Esophagus mucosa (tissue), 1 donor: ENCODE data around the gene AQP1. TPM values are rescaled to one million over a fixed set of nuclear protein-coding genes. Genes with fewer than 3 reads are reported as not detected.
A peak's percentile ranks its signal among the peaks of the same experiment; 100 is the strongest.

Experiments
- ATAC-seq: fragments of 200-7000 bp; cut with Tn5 transposase; one replicate; pipeline ENCODE4 v1.9.1; 2020
- total RNA-seq: library from RNA; stranded (reverse); gene quantifications from one replicate; pipeline ENCODE4 v1.2.4, GENCODE V29; 2023
- donor health status: DM: yes; HTN: yes; CAD: no.

AQP1 gene
- 42.3 TPM for total RNA-seq

DNA sequence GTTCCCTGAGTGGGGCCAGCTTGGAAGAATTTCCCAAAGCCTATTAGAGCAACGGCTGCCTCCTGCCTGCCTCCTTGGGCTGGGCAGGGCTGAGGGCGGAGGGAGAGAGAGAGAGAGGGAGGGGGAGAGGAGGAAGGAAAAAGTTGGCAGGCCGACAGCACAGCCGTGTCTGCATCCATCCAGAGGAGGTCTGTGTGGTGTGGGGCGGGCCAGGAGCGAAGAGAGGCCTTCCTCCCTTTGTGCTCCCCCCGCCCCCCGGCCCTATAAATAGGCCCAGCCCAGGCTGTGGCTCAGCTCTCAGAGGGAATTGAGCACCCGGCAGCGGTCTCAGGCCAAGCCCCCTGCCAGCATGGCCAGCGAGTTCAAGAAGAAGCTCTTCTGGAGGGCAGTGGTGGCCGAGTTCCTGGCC, at the start of gene AQP1:
Gene AQP1 (plus strand): TSS at position 293 of the 409 bp plus-strand sequence. CDS start 57 bp downstream, at position 350.
- ATAC-seq = peak; percentile 38

GRCh38 chr7:30862995-30863705, 48.5 kb upstream of the AQP1 start:
- ATAC-seq = no peak

DNA sequence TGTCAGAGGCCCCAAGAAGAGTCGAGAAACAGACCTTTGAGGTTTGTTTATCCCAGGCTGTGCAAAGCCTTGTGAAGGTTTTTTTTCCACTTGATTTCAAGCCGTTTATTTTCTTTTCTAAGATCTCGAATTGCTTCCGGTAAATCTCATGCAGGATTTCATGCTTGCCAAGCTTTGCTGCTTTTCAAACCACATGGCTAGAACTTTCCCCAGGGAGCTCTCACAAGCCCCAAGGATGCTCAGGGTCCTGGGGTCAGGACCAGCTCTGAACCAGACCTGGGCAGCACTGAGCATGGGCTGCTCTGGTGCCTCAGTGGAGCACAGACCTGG, 48.0 kb upstream of the AQP1 start:
- no peak for ATAC-seq

- ATAC-seq = no peak
These were observed 47.6 kb upstream of the AQP1 start for GRCh38 chr7:30864101-30864500.

GRCh38 chr7:30865076-30865475, 46.6 kb upstream of the AQP1 start:
- ATAC-seq = no peak

DNA sequence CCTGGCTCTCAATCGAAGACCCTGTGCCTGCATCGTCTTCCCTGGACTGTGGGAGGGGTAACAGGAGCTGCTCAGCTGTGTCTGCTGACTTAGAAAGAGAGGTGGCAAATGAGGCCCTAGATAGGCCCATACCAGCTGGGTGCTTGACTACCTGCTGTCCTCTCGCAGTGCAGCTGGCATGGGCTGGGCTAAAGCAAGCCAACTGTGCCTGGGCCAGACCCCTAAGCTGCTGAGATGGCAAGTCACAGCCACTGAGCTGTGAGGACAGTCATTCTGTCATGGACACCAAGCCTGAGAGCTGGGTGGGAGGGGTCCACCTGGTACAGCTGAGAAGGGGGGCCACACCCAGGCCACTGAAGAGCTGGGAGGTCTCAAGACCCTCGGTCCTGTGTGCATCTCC, 45.8 kb upstream of the AQP1 start:
- ATAC-seq = no peak

DNA sequence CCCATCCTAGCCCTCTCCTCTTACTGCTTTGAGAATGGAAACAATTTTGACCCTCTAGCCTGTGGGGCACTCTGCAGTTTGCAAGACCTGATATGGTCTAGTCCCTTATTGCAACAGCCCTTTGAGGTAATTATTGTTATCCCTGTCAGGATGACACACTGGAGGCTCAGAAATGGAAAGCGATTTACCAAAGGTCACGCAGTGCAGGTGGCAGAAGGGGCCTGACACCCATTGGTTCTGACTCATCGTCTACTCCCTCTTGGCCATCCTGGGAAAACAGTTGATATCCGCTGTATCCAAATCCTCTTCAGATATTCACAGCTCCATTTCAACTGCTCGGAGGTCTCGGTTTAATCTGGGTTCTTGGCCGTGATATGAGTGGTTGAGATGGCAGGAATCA, 44.7 kb upstream of the AQP1 start:
- ATAC-seq = no peak

DNA sequence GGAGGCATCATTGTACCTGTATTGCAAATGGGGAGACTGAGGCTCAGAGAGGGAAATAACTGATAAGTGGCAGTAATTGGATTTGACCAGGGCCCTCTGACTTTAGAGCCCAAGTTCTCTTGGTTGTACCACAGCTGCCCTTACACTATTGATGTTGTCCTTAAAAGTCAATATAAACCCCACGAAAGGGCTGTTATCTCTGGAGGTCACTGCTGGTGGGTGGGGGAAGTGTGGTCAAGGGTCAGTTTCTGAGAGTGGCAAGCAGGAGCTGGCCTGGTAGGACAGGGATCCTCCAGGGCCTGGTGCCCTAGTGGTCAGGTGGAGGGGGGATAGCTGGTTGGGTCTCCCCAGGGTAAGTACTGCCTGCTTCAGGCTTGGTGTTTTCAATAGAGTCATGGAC, 44.2 kb upstream of the AQP1 start:
- no peak for ATAC-seq

DNA sequence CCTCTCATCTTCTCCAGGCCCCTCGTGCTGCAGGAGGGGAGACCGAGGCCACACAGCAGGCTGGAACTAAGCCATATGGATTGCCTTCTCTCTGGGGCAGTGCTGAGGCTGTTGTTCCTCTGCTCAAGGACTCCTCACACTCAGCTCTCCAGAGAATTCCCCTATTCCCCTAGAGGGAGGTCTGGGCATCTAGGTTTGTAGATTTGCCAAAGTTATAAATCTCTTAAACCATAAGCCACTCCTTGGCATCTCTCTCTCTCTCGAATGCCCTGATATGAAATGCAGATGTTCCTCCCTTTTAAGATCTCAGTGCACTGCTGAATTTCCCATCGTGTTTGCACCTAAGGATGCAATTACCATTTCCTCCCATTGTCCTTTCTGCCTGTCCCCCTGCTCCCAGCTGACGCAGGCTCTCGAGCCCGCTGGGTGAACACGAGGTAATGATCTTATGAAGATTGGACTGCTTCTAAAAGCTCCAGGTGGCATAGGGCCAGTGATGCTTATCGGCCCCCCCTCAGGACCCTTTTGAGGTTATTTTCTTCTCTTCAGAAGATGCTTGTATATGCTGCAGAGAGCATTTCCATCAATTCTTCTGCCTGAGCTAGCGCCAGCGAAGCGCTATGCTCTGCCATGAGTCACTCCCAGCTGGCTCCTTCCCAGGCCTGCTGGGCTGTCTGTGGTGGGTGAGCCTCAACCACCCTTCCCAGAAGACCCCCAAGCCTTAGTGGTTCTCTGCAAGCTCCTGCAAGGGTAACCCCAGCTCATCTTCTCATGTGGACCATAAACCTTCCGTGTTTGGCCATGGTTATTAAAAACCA, 41.6 kb upstream of the AQP1 start:
- ATAC-seq = no peak

GRCh38 chr7:30870821-30871518, 40.7 kb upstream of the AQP1 start:
- ATAC-seq = peak; percentile 13

- no peak for ATAC-seq
These were observed 40.0 kb upstream of the AQP1 start for GRCh38 chr7:30871655-30872054.

- no peak for ATAC-seq
These were observed 38.4 kb upstream of the AQP1 start for GRCh38 chr7:30873207-30873606.

GRCh38 chr7:30873656-30874055, 38.0 kb upstream of the AQP1 start:
- no peak for ATAC-seq

DNA sequence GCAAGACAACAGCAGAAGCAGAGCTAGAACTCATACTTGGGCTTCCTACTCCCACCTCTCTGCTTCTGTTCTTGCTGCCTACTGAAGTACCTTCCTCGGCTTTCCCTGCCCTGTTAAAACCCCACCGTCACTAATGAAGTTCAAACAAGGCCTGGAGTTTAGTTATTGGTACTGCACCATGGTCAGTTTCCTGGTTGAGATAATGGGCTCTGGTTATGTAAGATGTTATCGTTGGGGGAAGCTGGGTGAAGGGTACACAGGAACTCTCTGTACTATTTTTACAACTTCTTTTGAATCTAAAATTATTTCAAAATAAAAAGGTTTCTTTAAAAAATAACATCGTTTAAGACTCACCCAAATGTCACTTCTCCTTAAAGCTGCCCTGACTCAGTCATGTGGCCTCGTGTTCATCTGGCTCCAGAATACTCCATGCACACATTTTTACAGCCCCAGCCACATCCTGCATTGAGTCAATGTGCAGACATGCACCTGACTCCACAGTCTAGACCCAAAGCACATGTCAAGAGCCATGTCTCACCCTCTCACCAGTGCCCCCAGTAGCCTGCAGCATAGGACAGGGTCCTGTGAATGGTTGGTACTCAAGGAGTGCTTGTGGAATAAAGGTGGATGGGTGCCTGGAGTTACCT, 36.9 kb upstream of the AQP1 start:
- no peak for ATAC-seq

DNA sequence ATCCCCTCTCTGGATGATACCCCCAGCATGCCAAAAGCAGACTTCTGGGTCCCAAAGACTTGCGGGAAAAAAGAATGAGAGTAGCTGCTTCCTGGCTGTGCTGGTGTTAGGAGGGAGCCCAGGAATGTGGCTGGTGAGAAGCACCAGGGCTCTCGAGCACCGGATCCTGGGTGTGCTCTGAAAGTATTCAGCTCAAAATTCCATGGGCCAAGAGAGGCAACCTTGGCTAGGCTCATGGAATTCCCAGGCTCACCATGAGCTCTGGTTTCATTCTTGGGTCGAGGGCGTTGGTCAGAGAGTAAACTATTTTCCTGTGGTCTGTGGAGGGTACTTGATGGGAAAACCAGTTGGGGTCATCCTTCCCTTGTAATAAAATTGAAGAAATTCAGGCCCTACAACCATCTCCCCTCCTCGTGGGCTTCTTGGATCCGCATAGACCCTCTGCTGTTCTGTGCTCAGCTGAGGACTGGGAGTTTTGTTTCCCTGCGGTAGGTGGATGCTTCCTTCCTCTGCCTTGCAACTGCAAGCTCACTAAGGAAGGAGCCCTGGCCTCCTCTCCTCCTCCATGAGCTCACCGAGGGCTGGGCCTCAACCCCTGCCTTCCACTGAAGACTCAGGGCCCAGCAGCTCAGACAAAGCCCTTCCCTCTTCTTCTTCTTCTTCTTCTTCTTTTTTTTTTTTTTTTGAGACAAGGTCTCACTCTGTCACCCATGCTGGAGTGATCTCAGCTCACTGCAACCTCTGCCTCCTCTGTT, 34.5 kb upstream of the AQP1 start:
- ATAC-seq = no peak

DNA sequence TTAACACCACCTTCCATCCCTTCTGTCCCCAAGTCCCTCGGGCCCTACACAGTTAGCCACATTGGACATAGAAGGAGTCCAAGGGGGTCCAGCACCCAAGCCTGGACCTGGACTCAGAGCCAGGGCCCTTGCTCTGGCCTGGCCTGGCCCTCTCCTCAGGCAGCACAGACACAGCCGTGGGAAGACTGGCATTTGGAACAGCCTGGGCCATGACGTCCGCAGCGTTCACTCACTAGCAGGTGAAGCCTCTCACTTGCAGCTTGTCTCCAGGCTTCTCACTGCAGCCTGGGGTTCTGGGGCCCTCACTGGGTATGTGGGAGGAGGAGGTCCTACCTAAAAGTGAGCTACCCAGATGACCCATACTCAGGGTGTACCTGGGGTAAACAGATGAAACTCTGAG, 33.7 kb upstream of the AQP1 start:
- ATAC-seq = no peak

DNA sequence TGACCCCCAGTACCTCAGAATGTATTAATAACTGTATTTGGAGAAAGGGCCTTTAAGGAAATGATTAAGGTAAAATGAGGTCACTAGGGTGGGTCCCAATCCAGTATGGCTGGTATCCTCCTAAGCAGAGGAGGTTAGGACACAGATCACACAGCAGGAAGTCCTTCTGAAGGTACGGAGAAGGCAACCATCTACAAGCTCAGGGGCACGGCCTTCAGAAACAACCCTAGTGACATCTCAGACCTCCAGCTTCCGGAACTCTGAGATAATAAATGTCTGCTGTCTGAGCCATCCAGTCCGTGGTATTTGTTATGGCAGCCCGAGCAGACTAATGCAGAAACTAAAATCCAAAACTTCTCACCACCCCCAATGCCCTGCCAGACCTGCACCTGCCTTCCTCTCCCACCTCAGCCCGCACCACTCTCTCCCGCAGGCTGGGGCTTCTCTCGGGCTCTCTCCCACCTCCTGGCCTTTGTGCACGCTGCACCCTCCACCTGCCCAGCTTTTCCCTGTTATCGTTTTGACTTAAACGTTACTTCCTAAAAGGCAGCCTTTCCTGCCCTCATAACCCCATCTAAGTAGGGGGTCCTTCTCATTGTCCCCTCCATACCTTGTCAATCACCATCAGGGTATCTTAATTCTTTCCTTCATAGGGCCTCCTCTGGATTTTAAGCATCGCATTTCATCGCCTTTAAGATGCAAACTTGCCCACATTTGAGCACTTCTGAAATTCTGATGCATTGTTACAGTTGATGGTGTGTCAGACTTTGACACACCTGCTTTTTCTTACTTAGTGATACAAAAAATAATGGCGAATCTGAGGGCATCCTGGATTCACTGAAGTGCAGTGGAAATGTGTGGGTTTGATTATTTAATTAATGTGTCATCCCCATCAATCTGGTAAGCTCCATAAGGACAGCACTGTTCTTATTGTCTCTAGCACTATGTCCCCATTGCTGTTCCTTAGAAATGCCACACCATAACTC, 32.2 kb upstream of the AQP1 start:
- ATAC-seq = no peak

DNA sequence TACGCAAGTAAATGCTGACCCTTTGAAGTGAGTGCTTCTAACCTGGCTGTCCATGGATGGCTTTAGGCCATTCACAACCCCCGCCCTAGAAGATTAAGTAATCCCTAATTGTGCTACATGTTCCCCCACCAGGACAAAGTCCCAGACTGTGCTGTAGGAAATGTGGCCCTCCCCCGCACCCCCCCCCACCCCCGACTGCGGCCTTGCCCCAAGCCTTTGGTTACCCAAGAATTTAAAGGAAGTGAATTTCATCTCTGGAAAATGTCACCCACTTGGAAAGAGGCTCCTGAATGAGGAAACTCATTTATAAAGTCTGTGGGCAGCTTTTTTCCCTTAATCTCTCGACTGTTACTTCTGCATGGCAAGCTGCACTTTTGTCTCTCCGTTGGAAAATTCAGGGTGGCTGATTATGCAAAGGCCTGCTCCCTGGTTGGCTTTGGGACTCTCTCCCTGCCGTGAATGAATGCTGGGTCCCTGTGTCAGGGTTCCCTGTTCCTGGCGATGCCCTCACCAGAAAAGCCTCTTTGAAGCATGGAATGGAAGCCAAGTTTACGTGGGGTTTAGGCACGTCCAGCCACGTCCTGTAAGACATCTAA, 31.4 kb upstream of the AQP1 start:
- ATAC-seq = no peak

GRCh38 chr7:30880941-30881340, 30.7 kb upstream of the AQP1 start:
- ATAC-seq = no peak

GRCh38 chr7:30881448-30881847, 30.2 kb upstream of the AQP1 start:
- no peak for ATAC-seq

GRCh38 chr7:30884881-30885280, 26.8 kb upstream of the AQP1 start:
- ATAC-seq = no peak
